HG02588 (cell line): ENCODE measurements around the gene CBLN3.
"Not testable (repeated sequence)": the region's sequence is repeated elsewhere in the genome, so short reads cannot be mapped to it uniquely, and the experiment has no call there.

Source experiments
- ATAC-seq: cut with Tn5 transposase; IDR thresholded peaks from one replicate; pipeline ENCODE4 v1.9.1; 2021; ENCODE audit warnings: mild to moderate bottlenecking, moderate library complexity; ENCODE audit not compliant: unreplicated experiment

CBLN3 gene

DNA sequence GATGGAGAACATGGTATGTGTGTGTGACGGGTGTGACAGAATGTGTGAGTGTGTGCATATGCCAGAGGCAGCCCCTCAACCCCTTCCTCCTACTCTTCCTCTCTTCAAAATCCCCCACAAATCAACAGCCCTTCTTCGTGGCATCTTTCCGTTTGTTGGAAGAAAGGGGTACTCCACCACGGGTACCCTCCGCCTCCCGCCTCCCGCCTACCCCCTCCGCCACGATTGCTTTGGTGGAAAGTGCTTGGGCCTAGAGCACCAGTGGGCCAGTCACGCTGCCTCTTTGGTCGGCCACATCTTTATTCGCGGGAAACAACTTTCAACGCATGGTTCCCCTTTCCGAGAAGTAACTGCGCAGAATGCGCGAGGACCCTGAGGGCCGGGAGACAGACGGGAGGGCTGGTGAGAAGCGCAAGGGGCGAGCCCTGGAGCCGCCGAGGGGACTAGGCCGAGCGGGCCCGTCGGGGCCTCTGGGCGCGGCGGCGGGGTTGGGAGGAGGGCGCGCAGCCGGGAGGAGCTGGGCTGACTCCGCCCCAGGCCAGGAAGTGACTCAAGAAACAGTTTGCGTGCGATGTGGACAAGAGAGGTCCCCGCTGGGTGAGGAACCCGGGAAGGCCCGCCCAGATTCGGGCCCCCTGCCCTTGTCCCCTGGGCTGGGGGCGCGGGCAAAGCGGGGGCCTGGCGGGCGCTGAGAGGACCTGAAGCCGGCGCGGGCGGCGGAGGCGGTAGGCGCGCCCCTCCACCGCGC is at the start of gene CBLN3, which contains the start of gene KHNYN:
TSS of gene CBLN3 (minus strand) at position 274 of the 748 bp plus-strand sequence. CDS start 614 bp downstream, outside the sequence.
TSS of gene KHNYN (plus strand) at position 560 of the 748 bp plus-strand sequence. CDS start 777 bp downstream, outside the sequence.
- peak; percentile 78 for ATAC-seq

DNA sequence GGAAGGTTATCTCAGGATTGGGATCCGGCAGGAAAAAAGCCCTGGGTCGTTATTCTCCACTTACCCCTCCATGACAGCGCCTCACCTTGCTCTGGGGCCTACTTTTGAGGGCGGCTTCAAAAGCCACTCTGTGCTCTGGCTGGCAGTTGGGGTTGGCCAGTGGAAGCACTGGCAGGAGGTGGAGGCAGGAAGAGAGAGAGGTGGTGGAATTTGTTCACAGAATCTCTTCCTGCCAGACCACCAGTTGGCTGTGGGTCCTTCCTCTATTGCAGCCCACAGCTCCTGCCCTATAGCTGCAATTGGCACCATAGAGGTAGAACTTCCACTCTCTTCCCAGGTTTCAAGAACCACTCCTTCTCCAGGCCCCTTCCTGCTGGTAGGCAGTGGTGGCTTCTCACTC is 45.8 kb upstream of the CBLN3 start:
- ATAC-seq: no peak

DNA sequence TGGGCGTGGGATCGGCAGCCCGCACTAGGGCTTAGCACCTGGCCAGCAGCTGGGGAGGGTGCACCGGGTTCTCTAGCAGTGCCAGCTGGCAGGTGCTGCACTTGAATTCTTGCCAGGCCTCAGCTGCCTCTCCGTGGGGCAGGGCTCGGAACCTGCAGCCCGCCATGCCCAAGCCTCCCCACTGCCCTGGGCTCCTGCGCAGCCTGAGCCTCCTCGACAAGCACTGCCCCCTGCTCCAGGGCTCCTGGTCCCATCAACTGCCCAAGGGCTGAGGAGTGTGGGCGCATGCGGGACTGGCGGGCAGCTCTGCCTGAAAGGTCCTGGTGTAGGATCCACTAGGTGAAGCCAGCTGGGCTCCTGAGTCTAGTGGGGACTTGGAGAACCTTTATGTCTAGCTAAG is 43.7 kb upstream of the CBLN3 start:
- no peak for ATAC-seq

DNA sequence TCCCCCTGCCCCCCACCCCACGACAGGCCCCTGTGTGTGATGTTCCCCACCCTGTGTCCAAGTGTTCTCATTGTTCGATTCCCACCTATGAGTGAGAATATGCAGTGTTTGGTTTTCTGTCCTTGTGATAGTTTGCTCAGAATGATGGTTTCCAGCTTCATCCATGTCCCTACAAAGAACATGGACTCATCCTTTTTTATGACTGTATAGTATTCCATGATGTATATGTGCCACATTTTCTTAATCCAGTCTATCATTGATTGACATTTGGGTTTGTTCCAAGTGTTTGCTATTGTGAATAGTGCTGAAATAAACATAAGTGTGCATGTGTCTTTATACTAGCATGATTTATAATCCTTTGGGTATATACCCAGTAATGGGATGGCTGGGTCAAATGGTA is 41.0 kb upstream of the CBLN3 start:
- not testable (repeated sequence) for ATAC-seq

DNA sequence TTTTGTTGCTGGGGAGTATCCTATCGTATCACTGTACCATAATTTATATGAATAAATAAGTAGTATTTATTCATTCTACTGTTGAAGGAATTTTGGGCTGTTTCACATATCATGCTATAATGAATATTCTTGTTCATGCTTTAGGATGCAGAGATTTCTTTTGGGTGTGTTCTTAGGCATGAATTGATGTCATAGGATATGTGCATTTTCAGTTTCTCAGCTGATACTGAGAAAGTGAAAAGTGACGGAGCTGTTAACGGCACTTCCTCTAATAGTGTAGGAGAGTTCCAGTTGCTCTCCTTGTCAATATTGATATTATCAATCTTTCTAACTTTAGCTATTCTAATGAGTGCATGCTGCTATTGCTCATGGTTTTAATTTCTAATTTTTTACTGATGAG is 36.3 kb upstream of the CBLN3 start:
- no peak for ATAC-seq

DNA sequence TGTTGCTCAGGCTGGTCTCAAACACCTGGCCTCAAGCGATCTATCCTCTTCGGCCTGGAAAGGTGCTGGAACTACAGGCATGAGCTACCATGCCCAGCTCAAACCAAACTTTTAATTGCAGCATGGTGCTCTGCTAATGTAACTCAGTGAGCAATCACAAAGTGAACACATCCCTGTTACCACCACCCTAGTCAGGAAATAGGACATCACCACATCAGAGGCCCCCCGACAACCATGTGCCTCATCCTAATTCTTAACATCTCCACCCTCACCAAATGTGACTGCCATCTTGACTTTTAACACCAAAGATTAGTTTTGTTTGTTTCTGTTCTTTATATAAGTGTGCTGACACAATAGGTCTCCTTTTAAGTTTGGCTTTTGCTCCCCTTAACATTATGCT is 35.9 kb upstream of the CBLN3 start:
- no peak for ATAC-seq

DNA sequence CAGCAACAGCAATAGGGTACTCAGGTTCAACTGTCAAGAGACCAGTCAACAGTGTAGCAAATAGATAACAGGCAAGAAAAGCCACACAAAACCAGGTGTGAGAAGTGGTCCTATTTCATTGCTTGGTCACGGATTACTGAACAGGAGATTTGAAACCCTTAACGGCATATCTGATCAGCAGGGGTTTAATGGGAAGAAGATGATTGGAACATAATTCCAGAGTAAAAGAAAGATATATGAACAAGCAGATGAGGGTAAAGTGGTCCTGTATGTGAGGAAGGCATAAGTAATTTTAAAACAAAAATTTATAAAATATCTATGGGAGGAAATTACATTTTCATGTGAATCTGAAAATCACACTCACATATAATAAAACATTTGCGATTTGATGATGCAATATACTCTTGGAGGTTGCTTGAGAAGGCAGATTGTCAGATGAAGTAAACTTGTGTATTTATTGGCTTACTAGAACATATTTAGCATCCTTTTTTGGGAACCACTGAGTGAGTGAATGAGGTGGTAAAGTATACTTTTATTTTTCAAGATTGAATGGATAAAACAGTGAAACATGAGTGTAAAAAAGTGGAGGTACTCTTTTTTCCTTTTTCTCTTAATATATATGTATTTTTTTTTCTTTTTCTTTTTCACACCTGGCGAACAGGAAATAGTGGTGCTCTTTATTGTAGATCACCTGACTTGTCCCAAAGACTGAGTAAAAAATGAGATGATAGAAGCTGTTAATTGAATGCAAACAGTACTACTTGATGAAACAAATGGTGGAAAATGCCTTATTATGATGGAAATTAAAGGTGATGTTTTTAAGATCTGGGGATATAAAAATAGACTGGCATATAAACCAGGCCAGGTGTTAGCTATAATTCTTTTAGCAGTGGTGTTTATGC is 34.7 kb upstream of the CBLN3 start:
- ATAC-seq: no peak

DNA sequence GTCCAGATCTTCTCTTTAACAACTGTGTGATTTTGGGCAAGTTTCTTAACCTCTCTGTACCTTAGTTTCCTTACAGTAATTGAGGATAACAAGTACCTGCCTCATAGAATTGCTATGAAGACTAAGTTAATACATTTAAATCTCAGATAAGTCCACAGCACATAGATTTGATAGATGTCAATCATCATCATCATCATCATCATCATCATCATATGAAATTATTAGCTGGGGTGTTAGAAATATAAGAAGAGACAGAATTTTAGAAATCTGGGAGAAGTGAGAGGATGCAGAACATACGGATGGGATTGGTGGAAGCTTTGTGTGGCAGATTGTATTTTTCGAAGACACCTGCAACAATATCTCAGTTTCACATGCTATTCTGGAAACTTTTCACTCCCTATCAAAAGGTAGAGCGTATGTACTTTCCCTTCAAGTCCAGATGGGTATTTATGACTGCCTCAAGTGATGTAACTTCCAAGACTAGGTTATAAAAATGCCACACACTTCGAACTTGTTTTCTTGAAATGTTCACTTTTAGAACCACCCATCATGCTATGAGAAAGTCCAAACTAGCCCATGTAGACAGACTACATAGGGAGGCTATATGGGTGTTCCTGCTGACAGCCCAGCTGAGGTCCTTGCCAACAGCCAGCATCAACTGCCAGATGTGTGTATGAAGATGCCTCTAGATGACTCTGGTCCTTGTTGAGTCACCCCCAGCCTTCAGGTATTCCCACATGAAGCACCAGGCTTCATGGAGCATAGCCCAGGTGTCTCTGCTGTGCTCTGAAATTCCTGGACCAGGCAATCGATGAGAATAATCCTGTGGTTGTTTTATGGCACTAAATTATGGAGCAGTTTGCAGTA is 33.8 kb upstream of the CBLN3 start:
- ATAC-seq: no peak

DNA sequence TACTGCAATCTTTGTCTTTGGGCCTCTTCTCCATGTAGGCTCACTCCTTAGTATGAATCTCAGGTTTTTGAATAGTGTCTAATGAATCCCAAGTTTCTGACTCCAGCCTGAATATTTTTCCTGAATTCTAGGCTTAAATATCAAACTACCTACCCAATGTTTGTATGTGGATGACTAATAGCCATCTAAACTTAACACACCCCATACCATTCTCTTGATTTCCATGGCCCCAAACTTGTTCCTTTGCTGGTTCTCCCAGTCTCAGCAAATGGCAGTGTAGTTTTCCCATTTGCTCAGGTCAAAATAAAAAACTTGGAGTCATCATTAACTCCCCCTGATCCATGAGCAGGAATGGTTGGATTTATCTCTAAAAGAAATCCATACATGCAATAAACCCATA is 31.9 kb upstream of the CBLN3 start:
- no peak for ATAC-seq

DNA sequence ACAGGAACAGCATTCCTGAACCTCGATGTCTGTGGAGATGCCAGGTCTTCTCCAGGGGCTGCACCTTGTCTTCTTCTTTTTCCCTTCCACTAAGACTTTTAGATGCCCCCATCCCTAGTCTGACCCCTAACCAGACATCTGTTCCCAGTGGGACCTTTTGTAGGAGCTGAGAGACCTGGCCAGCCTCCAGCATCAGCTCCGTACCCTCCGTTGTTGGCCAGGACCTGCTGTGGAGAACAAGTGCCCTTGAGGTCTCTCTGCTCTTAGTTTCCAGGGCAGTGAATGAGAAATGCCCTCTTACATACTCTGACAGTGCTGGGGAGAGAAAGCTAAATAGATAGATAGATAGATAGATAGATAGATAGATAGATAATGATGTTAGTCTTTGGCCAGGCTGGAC is 29.9 kb upstream of the CBLN3 start:
- ATAC-seq: no peak

DNA sequence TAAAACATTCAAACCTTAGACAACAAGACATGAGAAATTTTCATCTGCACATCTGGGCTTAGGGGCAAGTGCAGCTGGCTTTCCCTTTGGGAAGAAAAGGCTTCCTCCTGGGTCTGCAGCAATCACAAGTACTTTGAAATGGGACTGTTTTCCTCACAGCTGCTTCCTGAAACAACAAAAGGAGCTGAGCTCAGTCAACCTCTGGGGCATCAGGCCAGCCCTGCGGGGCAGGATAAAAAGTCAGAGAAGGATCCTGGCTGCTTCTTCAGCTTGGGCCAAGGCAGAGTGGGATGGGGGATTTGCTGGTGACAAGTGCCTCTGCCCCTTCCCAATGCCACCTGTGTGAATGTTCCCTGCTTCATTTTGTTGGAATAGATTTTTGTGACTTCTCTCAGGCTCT is 29.3 kb upstream of the CBLN3 start:
- no peak for ATAC-seq

DNA sequence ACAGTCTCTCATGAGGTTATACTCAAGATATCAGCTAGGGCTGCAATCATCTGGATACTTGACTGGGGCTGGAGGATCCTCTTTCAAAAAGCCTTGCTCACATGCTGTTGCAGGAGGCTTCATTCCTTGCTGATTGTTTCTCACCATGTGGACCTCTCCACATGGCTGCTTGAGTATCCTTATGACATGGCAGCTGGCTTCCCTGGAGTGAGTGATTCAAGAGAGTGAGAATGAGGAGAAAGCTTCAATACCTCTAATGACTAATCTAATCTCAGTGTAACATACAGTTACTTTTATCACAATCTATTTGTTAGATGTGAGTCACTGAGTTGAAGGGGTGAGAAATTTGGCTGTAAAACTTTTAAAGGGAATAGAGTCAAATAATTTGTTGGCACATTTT is 27.5 kb upstream of the CBLN3 start:
- no peak for ATAC-seq

DNA sequence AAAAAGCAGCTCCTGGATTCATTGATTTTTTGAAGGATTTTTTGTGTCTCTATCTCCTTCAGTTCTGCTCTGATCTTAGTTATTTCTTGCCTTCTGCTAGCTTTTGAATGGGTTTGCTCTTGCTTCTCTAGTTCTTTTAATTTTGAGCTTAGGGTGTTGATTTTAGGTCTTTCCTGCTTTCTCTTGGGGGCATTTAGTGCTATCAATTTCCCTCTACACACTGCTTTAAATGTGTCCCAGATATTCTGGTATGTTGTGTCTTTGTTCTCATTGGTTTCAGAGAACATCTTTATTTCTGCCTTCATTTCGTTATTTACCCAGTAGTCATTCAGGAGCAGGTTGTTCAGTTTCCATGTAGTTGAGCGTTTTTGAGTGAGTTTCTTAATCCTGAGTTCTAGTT is 21.4 kb upstream of the CBLN3 start:
- not testable (repeated sequence) for ATAC-seq

DNA sequence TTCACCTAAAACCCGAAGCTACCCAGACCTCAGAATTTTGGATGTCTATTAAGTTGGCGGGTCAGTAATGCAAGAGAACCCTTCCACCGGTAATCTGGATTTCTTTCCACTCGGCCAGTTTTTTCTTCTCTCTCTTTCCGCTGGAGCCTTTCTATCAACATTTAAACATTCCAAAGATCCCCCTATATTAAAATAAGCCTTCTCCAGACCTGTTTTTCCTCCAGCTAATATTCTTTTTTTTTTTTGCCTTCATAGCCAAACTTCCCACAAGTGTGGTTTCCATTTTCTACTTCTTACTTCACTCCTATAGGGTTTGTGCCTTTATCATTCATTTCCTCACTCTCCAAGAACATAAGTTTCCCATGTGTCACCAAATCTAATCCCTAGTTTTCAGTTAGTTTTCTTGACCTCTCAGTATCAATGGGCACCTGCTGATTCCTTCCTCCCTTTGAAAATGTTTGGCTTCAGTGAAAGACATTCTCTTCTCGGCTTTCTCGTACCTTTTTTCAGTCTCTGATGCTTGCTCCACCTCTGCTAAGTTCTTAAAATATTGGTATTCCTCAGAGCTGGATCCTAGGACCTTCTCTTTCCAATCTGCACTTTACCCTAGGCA is 13.7 kb upstream of the CBLN3 start:
- no peak for ATAC-seq

DNA sequence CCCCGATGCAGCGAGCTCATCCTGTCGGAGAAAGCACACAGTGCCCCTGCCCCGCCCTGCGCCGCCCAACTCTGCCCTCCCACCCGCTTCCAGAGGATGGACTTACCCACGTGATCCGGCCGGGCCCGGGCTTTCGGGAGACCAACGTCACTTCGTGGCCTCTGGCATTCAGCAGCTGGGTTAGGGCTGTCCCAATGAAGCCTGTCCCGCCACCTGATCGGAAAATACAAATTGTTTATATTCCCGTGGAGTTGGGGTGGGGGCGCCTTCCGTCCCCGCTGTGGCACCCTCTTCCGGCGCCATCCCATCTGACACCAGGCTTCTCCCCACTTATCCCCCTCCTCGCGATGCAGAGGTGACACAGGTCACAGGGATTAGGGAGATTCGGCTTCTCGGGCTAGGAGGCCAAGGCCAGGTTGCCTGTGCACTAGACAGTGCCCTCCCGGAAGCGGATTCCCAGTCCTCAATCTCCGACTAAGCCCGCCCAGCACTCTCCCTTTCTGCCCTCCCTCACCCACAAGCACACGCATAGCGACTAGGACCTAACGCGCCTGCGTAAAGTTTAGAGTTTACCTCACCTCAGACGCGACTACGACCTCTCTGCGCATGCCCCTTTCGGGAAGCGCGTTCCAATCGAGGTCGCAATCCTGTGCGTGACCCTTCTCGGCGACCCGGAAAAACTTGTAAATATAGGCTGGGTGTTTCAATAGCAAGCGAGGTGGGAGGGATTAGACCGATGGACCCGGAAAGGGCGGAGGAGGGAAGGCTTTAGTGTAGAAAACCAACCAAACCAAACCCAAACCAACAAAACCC is 13.0 kb upstream of the CBLN3 start, which contains the start of gene SDR39U1:
TSS of gene SDR39U1 (minus strand) at position 537 of the 813 bp plus-strand sequence. CDS start at position 530, 7 bp downstream.
- ATAC-seq: peak; percentile 91

DNA sequence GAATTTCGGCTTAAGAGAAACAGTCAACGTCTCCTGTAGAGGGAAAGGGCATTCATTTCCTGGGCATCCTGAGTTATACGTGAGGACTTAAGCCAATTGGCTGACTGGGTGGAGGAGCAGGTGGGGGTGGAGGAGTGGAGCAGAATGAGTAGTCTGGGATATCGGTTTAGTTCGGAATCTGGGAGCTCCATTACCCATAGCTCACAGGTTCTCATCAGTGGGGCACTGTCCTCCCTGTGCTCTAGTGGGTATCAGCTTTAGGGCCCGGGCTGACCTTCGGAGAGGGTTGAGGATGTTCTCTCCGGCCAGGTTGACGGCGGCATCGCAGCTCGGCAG is 12.4 kb upstream of the CBLN3 start:
- no peak for ATAC-seq

DNA sequence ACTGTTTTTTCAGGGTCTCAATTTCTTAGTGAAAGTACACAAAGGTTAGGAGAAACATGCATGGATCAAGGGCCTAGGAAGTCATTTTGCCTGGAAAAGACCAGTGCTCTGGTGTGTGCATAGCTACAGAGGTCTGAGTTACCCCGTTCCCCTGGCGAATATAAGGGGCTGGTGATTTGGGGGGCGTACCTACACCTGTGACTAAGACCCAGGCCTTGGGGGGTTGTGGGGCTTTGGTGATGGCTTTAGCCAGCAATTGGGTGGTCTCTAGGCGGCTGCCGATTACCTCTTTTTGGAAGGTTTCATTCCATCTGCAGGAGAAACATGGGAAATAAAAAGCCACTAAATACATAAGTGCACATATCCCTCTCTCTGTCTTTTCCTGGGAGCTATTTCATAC is 12.0 kb upstream of the CBLN3 start:
- ATAC-seq: no peak

DNA sequence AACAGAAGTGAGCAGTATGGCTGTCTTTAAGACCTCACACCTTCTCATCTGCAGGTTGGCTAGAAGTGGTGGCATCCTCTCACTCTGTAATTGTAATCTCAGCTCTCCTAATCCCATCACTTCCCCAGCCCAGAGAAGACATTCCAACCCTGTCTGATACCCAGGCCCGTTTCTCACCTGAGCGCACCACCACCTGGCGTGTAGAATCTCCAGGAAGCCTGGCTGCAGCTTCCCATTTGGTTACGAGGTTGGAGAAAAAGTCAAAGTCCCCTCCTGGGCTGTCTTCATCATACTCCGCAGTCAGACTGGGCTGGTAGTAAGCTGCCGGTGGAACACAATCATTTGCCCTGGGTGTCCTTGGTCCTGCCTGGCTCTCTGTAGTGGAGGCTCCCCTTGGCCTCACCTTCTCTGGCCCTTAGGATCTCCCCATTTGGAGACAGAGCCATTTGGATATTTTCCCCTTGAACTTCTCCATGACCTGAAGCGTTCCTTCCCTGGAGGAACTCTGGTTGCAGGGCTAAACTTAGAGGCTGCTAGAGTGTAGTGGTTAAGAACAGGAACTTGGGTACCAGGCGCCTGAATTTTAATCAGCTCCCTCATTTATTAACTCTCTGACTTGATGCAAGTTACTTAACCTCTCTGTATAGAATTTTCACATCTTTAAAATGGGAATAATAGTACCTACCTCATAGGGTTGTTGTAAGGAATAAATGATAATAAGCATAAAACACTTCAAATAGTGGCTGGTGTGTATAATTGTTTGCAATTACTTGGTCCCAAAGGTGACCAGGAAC is 11.3 kb upstream of the CBLN3 start:
- ATAC-seq: no peak
